SKM-1 treated with dmso at 0.1 percent for 144 hours (cell line): ENCODE data around the gene CYFIP1.

ENCODE experiments used
- DNase-seq: peaks from one replicate; lab custom pipeline; 2025; ENCODE audit not compliant: unreplicated experiment; lab: John Stamatoyannopoulos, UW

Gene CYFIP1

GRCh38 chr15:22891426-22892210 is 88.5 kb downstream of the CYFIP1 start:
- DNase-seq: no peak

GRCh38 chr15:22890296-22890695 is 89.9 kb downstream of the CYFIP1 start:
- DNase-seq: no peak

- no peak for DNase-seq
Observed at GRCh38 chr15:22889146-22889818, 90.9 kb downstream of the CYFIP1 start.

GRCh38 chr15:22888120-22888859 is 91.9 kb downstream of the CYFIP1 start:
- DNase-seq: no peak

- no peak for DNase-seq
Observed at GRCh38 chr15:22887157-22887951, 92.8 kb downstream of the CYFIP1 start.

- DNase-seq: no peak
Observed at GRCh38 chr15:22885120-22885519, 95.0 kb downstream of the CYFIP1 start.

GRCh38 chr15:22884344-22884743 is 95.8 kb downstream of the CYFIP1 start:
- DNase-seq: no peak

- no peak for DNase-seq
Observed at GRCh38 chr15:22883196-22883595, 97.0 kb downstream of the CYFIP1 start.

GRCh38 chr15:22881739-22882440 is 98.3 kb downstream of the CYFIP1 start:
- DNase-seq: no peak

GRCh38 chr15:22880981-22881738 is 99.0 kb downstream of the CYFIP1 start:
- DNase-seq: no peak

GRCh38 chr15:22880068-22880980 is 99.8 kb downstream of the CYFIP1 start:
- no peak for DNase-seq

GRCh38 chr15:22878103-22878502 is 102.1 kb downstream of the CYFIP1 start:
- DNase-seq: no peak

- DNase-seq: no peak
Observed at GRCh38 chr15:22877607-22878006, 102.6 kb downstream of the CYFIP1 start.

- no peak for DNase-seq
Observed at GRCh38 chr15:22877117-22877516, 103.1 kb downstream of the CYFIP1 start.

- DNase-seq: no peak
Observed at GRCh38 chr15:22874966-22875365, 105.2 kb downstream of the CYFIP1 start.

GRCh38 chr15:22874256-22874655 is 105.9 kb downstream of the CYFIP1 start:
- no peak for DNase-seq

- DNase-seq: no peak
Observed at GRCh38 chr15:22873841-22874240, 106.3 kb downstream of the CYFIP1 start.

GRCh38 chr15:22872936-22873701 is 107.0 kb downstream of the CYFIP1 start:
- no peak for DNase-seq
